Fibroblast of mammary gland (primary cell): ENCODE results near the gene MEPCE.

Source experiments
- DNase-seq: peaks from one replicate; pipeline ENCODE4 v3.0.0-alpha.2; 2010; ENCODE audit warnings: low read depth
- H3K4me3 ChIP-seq: 2 replicates; pipeline ENCODE4 v1.5.1; 2011; ENCODE audit warnings: low read depth, mild to moderate bottlenecking, low read length, moderate library complexity; ENCODE audit not compliant: control insufficient read depth
- CTCF ChIP-seq: conservative IDR thresholded peaks from 2 replicates; pipeline ENCODE4 v1.5.1; 2011; ENCODE audit warnings: low read depth, low read length, inconsistent platforms; ENCODE audit not compliant: control insufficient read depth, insufficient read depth

Gene MEPCE

GRCh38 chr7:100428967-100429636 lies 529 bp upstream of the MEPCE start:
- DNase-seq, result peak; percentile 99

GRCh38 chr7:100430493-100431285 lies 1.1 kb downstream of the MEPCE start:
- H3K4me3 ChIP-seq, result peak overlapping the region; percentile 84
- no peak for TF ChIP-seq CTCF
- no peak for DNase-seq

More at GRCh38 chr7:100428967-100429636, 529 bp upstream of the MEPCE start:
- TF ChIP-seq CTCF, result no peak
- peak overlapping the region; percentile 84 for H3K4me3 ChIP-seq

GRCh38 chr7:100431286-100431735 lies 1.7 kb downstream of the MEPCE start:
- H3K4me3 ChIP-seq, result peak overlapping the region; percentile 84
- no peak for TF ChIP-seq CTCF
- no peak for DNase-seq

GRCh38 chr7:100432053-100432452 lies 2.4 kb downstream of the MEPCE start:
- peak overlapping the region; percentile 4 for H3K4me3 ChIP-seq
- no peak for TF ChIP-seq CTCF
- no peak for DNase-seq

GRCh38 chr7:100432621-100433275 lies 3.1 kb downstream of the MEPCE start:
- no peak overlapping the region for H3K4me3 ChIP-seq
- no peak for TF ChIP-seq CTCF
- DNase-seq, result no peak

- no peak for TF ChIP-seq CTCF
- H3K4me3 ChIP-seq, result no peak overlapping the region
- DNase-seq, result no peak
These were observed 3.6 kb downstream of the MEPCE start for GRCh38 chr7:100433276-100433591.
